Panc1 (cell line): ENCODE results near the gene NSUN6.

ENCODE experiments used
- POLR2AphosphoS5 ChIP-seq: IDR thresholded peaks from 2 replicates; pipeline ENCODE4 v1.6.1; 2012; ENCODE audit warnings: mild to moderate bottlenecking, low read depth, low read length, moderate library complexity
- TF ChIP-seq, protein P1 (sequence below): fragments of 450-650 bp; IDR thresholded peaks from 2 replicates; pipeline ENCODE4 v1.5.1; 2017; ENCODE audit warnings: mild to moderate bottlenecking
- TF ChIP-seq, protein P2 (sequence below), 2 experiments: IDR thresholded peaks; 2 replicates each; pipeline ENCODE4 v1.6.1; 2011 to 2012; ENCODE audit warnings: low read depth in 2 of 2, control low read depth in 1 of 2, low read length in 1 of 2, mild to moderate bottlenecking in 1 of 2, moderate library complexity in 1 of 2; ENCODE audit not compliant: insufficient read depth in 1 of 2

DNA sequence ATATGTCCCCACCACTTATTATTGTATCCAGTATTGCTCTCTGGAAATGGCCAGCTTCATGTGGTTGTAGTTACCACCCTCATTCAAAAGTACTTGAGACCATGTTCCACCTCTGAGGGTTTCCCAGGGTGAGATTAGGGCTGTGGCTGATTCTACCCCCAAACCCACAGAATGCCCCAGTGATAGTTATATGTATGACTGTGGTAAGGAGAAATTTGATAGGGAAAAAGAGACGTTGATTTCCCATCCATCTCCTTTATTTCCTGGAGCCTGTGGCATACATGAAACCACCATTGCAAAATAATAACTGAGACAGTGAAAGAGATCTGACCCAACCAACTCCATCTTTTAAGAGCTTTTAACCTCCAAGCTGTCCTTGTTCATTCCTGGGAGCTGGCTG lies 33.0 kb upstream of the NSUN6 start:
- TF ChIP-seq, protein P1, sequence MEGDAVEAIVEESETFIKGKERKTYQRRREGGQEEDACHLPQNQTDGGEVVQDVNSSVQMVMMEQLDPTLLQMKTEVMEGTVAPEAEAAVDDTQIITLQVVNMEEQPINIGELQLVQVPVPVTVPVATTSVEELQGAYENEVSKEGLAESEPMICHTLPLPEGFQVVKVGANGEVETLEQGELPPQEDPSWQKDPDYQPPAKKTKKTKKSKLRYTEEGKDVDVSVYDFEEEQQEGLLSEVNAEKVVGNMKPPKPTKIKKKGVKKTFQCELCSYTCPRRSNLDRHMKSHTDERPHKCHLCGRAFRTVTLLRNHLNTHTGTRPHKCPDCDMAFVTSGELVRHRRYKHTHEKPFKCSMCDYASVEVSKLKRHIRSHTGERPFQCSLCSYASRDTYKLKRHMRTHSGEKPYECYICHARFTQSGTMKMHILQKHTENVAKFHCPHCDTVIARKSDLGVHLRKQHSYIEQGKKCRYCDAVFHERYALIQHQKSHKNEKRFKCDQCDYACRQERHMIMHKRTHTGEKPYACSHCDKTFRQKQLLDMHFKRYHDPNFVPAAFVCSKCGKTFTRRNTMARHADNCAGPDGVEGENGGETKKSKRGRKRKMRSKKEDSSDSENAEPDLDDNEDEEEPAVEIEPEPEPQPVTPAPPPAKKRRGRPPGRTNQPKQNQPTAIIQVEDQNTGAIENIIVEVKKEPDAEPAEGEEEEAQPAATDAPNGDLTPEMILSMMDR: no peak
- TF ChIP-seq POLR2AphosphoS5: no peak
- TF ChIP-seq, protein P2, sequence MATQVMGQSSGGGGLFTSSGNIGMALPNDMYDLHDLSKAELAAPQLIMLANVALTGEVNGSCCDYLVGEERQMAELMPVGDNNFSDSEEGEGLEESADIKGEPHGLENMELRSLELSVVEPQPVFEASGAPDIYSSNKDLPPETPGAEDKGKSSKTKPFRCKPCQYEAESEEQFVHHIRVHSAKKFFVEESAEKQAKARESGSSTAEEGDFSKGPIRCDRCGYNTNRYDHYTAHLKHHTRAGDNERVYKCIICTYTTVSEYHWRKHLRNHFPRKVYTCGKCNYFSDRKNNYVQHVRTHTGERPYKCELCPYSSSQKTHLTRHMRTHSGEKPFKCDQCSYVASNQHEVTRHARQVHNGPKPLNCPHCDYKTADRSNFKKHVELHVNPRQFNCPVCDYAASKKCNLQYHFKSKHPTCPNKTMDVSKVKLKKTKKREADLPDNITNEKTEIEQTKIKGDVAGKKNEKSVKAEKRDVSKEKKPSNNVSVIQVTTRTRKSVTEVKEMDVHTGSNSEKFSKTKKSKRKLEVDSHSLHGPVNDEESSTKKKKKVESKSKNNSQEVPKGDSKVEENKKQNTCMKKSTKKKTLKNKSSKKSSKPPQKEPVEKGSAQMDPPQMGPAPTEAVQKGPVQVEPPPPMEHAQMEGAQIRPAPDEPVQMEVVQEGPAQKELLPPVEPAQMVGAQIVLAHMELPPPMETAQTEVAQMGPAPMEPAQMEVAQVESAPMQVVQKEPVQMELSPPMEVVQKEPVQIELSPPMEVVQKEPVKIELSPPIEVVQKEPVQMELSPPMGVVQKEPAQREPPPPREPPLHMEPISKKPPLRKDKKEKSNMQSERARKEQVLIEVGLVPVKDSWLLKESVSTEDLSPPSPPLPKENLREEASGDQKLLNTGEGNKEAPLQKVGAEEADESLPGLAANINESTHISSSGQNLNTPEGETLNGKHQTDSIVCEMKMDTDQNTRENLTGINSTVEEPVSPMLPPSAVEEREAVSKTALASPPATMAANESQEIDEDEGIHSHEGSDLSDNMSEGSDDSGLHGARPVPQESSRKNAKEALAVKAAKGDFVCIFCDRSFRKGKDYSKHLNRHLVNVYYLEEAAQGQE (IDR thresholded peaks at IDR 0.05; ENCODE audit: insufficient read depth in 1 of 2, low read depth in 2 of 2, low read length in 1 of 2): no peak
